ENCODE data around the gene SLC17A1.
"Not testable (repeated sequence)": the region's sequence is repeated elsewhere in the genome, so short reads cannot be mapped to it uniquely, and the experiment has no call there.

SLC17A1 gene

DNA sequence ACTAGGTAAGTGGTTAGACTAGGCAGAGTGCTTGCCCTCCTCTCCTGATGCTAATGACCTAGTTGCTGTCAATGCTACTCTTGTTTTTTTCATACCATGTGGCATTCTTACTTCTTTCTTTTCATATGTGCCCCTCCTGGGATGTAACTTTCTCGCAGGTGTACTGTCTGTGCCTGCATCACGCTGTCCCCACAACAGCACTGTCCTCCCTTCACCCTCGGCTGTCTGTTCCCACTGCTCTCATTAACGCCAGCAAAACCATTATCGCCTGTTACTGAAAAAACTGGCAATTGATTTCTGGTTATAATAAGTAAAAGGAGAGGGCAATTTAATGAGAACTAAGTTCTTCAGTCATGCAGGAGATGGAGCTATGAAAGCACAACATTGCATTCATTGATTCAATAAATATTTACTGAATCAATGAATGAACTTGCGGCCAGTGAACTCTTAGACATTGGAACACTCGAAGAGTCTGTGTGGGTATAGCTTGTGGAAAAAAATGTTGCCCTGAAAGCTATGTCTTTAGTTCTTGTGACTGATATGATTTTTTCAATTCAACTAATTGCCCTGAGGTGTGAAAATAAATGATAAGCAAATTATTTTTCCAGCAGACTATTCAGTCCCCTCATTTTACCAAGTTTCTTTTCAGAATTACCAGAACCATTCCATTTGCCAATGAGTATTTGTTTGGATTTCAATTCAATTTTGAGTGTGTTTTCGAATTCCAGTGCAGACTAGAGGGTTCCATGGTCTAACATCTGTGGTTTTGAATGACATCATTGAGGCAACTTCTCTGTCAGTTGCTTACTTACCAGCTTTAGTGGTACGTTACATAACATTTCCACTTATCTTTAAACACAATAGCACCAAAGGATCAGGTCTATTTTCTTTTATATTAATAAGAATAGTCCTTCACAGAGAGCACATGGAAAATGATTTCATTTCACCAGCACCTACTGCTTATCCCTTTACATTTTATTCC lies 75.2 kb downstream of the SLC17A1 start:
- no peak for DNase-seq (ENCODE audit: low read depth in 2 of 2)

DNA sequence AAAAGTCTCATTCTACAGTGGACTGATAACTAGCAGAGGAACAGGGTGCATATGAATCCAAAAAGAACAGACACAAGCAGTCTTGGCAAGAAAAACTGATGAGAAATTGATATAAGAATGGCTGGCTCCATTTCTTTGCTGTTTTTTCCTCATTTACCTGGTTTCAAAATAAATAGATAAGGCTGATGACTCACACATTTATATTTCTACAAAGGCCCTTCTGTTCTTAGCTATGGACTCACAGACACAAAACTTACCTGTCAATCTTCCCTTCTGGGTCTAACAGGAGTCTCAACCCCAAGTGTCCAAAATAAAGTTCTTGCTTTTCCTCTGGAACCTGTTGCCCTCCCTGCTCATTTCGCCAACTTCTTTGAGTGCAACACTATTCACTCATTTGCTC lies 76.4 kb downstream of the SLC17A1 start:
- no peak for DNase-seq (ENCODE audit: low read depth in 2 of 2)

DNA sequence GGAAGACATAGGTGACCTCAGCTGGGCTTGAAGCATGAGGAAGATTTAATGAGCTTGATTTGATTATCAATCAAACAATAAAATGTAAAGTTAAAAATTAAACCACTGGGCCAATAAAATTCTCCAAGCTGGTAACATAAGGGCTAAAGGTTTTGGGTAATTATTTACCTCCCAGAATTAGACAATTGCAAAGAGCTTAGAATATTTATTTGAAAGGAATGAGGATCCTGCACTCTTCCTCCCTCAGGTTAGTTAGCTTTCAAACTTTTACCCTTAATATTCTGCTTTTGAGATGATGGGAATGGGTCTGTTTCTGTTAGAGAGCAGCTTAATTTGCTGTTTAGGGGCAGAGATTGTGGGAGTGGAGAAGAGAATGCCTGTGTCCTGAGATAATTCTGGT lies 77.3 kb downstream of the SLC17A1 start, which contains the start of gene SLC17A4:
TSS of gene SLC17A4 (plus strand) at position 208 of the 400 bp plus-strand sequence. CDS start 7,221 bp downstream, outside the sequence.
- DNase-seq (ENCODE audit: low read depth in 2 of 2), result no peak

DNA sequence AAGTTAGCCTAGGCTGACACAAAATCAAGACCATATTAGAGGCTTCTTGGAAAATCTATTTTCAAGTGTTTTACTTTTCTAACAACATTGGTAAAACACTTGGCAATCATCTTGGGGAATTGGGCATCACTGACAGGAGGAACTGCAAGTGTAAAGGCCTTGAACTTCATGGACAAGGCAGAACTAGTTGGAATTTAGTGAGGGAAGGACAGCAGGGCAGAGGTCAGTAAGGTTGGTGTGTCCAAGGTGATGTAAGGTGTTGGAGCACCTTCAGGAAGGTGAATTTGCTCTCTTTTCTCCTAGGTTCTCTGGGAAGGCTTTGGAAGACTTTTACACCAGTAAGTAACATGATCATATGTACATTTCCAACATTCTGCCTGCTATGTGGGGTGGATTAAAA lies 78.8 kb downstream of the SLC17A1 start:
- DNase-seq (ENCODE audit: low read depth in 2 of 2), result no peak

DNA sequence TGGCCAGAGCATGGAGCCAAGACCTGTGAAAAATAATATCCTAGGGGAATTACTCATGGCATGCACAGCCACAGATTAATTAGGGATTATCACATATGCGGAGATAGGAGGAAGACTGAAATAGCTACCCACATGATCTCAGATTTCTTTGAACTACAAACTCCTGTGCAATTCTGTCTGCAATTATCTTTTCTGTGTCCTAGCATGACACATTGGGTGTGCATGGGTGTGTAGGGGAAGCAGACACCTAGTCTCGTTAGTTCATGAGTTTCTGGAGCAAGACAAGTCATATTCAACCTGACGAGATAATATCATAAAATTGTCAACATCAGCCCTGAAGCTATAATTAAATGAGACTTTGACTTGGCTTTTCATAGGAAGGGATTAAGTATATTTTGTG lies 80.9 kb downstream of the SLC17A1 start:
- DNase-seq (ENCODE audit: low read depth in 2 of 2), result no peak

DNA sequence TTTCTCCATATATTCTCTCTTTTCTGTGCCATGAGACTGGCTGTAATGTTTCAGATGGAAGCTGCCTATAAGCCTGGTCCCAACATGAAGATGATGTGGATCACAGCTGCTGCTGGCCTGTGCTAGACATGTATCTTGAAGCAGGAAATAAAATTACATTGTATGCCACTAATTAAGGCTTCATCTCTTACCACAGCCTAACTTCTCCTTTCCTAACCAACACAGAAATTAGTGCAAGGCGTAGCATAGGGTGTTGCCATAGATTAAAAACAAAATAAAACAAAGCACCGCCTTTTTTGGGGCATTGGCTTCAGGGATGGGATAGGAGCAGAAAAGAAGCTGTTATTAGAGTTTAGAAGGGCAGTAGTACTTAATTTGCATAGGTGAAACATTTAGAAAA lies 82.0 kb downstream of the SLC17A1 start:
- no peak for DNase-seq (ENCODE audit: low read depth in 2 of 2)

GRCh38 chr6:25748601-25749517 lies 83.0 kb downstream of the SLC17A1 start:
- DNase-seq (ENCODE audit: low read depth in 2 of 2), result not testable (repeated sequence)

GRCh38 chr6:25748049-25748448 lies 83.8 kb downstream of the SLC17A1 start:
- DNase-seq (ENCODE audit: low read depth in 2 of 2), result no peak

GRCh38 chr6:25747477-25747876 lies 84.4 kb downstream of the SLC17A1 start:
- DNase-seq (ENCODE audit: low read depth in 2 of 2), result no peak

DNA sequence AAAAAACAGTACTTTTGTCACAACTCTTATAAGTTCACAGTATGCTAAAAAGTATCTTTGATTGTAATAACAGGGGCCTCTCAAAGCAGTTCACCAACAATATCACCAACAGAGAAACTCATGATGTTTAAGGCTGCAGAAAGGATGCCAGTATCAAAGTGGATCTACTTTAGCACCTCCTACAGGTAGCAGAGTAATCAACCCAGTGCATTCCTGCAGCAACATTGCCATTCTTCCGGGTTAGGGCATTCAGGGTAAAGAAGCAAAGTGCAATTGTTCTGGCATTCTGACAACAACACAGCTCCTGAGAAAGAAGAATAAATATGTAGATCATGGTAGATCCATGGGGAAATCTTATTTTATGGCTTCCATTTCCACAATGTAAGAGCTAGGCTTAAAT lies 84.9 kb downstream of the SLC17A1 start:
- DNase-seq (ENCODE audit: low read depth in 2 of 2), result no peak

- DNase-seq (ENCODE audit: low read depth in 2 of 2), result no peak
These were observed 86.0 kb downstream of the SLC17A1 start for GRCh38 chr6:25745836-25746235.

- DNase-seq (ENCODE audit: low read depth in 2 of 2), result no peak
These were observed 88.0 kb downstream of the SLC17A1 start for GRCh38 chr6:25743868-25744267.

DNA sequence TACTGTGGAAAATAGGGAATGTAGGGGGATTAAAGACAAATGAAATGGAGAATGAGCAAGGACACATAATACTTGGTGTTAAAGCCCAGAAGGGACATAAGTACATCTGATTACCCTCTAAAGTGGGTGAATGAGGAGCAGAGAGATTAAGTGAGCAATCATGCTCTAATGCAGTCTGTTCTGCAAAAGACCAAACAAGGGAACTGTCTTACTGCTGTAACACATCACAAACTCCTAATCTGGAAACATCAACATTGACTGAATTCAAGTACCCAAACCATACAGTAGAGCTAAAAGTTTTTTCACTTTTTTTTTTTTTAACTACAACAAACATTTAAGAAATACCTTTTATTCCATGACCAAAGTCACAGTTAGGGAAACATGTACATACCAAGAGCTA lies 96.6 kb downstream of the SLC17A1 start:
- no peak for DNase-seq (ENCODE audit: low read depth in 2 of 2)

Measured in stimulated activated CD8-positive, alpha-beta memory T cell treated with anti-CD3 and anti-CD28 coated beads, Interleukin-7, amount 100 ng/mL, for 4 hours (primary cell).